GM23338 (cell line): ENCODE results near the gene NPEPL1. TPM values are rescaled to one million over a fixed set of nuclear protein-coding genes. Genes with fewer than 3 reads are reported as not detected.

Source experiments
- ATAC-seq: fragments of 200-7000 bp; cut with Tn5 transposase; 3 replicates; pipeline ENCODE4 v1.9.1; 2020
- DNase-seq: peaks from one replicate; pipeline ENCODE4 v3.0.0-alpha.2; 2015; ENCODE audit warnings: low spot score
- H2AFZ ChIP-seq: fragments of 200-600 bp; sonication (generic); 2 replicates; pipeline ENCODE4 v1.8.0; 2016; ENCODE audit warnings: antibody characterized with exemption, mild to moderate bottlenecking, moderate library complexity
- H3F3A ChIP-seq: fragments of 200-600 bp; sonication (generic); replicated peaks from 2 replicates; pipeline ENCODE4 v1.8.0; 2017; ENCODE audit warnings: antibody characterized with exemption, mixed run types, low read depth
- H3K27ac ChIP-seq: fragments of 200-600 bp; sonication (generic); 2 replicates; pipeline ENCODE4 v1.6.1; 2016; ENCODE audit warnings: low read depth
- H3K27me3 ChIP-seq: fragments of 200-600 bp; sonication (generic); 2 replicates; pipeline ENCODE4 v1.8.0; 2016; ENCODE audit warnings: mild to moderate bottlenecking, mixed run types, moderate library complexity; ENCODE audit not compliant: insufficient read depth
- H3K36me3 ChIP-seq: fragments of 200-600 bp; sonication (generic); 2 replicates; pipeline ENCODE4 v1.8.0; 2016; ENCODE audit warnings: mild to moderate bottlenecking; ENCODE audit not compliant: insufficient read depth
- H3K4me1 ChIP-seq: fragments of 200-600 bp; sonication (generic); 2 replicates; pipeline ENCODE4 v1.8.0; 2016; ENCODE audit warnings: mild to moderate bottlenecking, moderate library complexity; ENCODE audit not compliant: insufficient read depth
- H3K4me2 ChIP-seq: fragments of 200-600 bp; sonication (generic); 2 replicates; pipeline ENCODE4 v1.7.1; 2017; ENCODE audit warnings: mixed run types
- H3K4me3 ChIP-seq: fragments of 200-600 bp; sonication (generic); 2 replicates; pipeline ENCODE4 v1.6.1; 2016; ENCODE audit warnings: mixed run types
- H3K79me2 ChIP-seq: fragments of 200-600 bp; sonication (generic); replicated peaks from 2 replicates; pipeline ENCODE4 v1.8.0; 2017; ENCODE audit warnings: mild to moderate bottlenecking; ENCODE audit not compliant: insufficient read depth
- H3K9me2 ChIP-seq: fragments of 200-600 bp; sonication (generic); 2 replicates; pipeline ENCODE4 v1.8.0; 2017; ENCODE audit not compliant: insufficient read depth
- H4K20me1 ChIP-seq: fragments of 200-600 bp; sonication (generic); replicated peaks from 2 replicates; pipeline ENCODE4 v1.8.0; 2017; ENCODE audit warnings: mild to moderate bottlenecking; ENCODE audit not compliant: insufficient read depth
- H3K27ac Mint-ChIP-seq: 2 replicates; pipeline ENCODE4 v1.8.0; 2020; ENCODE audit warnings: inconsistent platforms, mild to moderate bottlenecking, moderate library complexity, mixed read lengths
- H3K27me3 Mint-ChIP-seq: 3 replicates; pipeline ENCODE4 v1.8.0; 2022; ENCODE audit warnings: low read depth, mild to moderate bottlenecking, moderate library complexity, mixed read lengths, inconsistent platforms; ENCODE audit not compliant: insufficient read depth, poor library complexity
- H3K36me3 Mint-ChIP-seq: 3 replicates; pipeline ENCODE4 v1.8.0; 2021; ENCODE audit warnings: low read depth, mild to moderate bottlenecking, inconsistent platforms, moderate library complexity, mixed read lengths
- H3K4me1 Mint-ChIP-seq: 3 replicates; pipeline ENCODE4 v1.8.0; 2020; ENCODE audit warnings: mild to moderate bottlenecking, inconsistent platforms, mixed read lengths
- H3K4me3 Mint-ChIP-seq: 3 replicates; pipeline ENCODE4 v1.8.0; 2021; ENCODE audit warnings: moderate library complexity, mild to moderate bottlenecking, inconsistent platforms, mixed read lengths
- H3K9me3 Mint-ChIP-seq: 3 replicates; pipeline ENCODE4 v1.8.0; 2020; ENCODE audit warnings: moderate library complexity, mild to moderate bottlenecking, inconsistent platforms, mixed read lengths
- CTCF ChIP-seq, 2 experiments: fragments of 200-600 bp in 1 of 2; sonication (generic) in 1 of 2; conservative IDR thresholded peaks; 2 replicates each; pipeline versions ENCODE4 v1.5.1 to v1.6.1; 2016 to 2017; ENCODE audit warnings: antibody characterized with exemption in 2 of 2, low read depth in 2 of 2, mild to moderate bottlenecking in 2 of 2, moderate library complexity in 1 of 2
- EZH2phosphoT487 ChIP-seq: fragments of 200-600 bp; sonication (generic); IDR thresholded peaks from one replicate; pipeline ENCODE4 v1.8.1; 2018; ENCODE audit warnings: antibody characterized with exemption; ENCODE audit not compliant: unreplicated experiment
- JUNB ChIP-seq: IDR thresholded peaks from one replicate; pipeline ENCODE4 v1.6.1; 2016; ENCODE audit warnings: antibody characterized with exemption; ENCODE audit not compliant: unreplicated experiment
- NANOG ChIP-seq: IDR thresholded peaks from 2 replicates; pipeline ENCODE4 v1.6.1; 2016; ENCODE audit warnings: antibody characterized with exemption, borderline replicate concordance
- POLR2AphosphoS5 ChIP-seq: IDR thresholded peaks from 2 replicates; pipeline ENCODE4 v1.6.1; 2016; ENCODE audit warnings: antibody characterized with exemption, low read depth
- ZNF462 ChIP-seq: fragments of 250-450 bp; sonication (Bioruptor Pico); IDR thresholded peaks from 2 replicates; pipeline ENCODE4 v1.5.0; 2020; ENCODE audit warnings: mild to moderate bottlenecking, moderate library complexity
- polyA plus RNA-seq: library from polyadenylated mRNA; unstranded; fragments of >200 nt; fragmentation: Nextera tagmentation; extraction: Ambion mirVana; gene quantifications from 2 replicates; pipeline ENCODE4 v1.2.1, GENCODE V29; 2016
- total RNA-seq: library from RNA; depleted of rRNA; stranded (reverse); fragments of >200 nt; shearing (Covaris generic); gene quantifications from 2 replicates; pipeline ENCODE4 v1.2.3, GENCODE V29; 2014

The NPEPL1 gene
- total and polyA plus RNA-seq, 2 experiments from 2014 or later = 23.5 to 30.0 TPM

- TF ChIP-seq ZNF462 (no peak), CTCF (conservative IDR thresholded peaks at IDR 0.05; ENCODE audit: low read depth in 2 of 2) (no peak), JUNB (no peak), POLR2AphosphoS5 (no peak)
Measured at GRCh38 chr20:58752565-58752964, 60.0 kb downstream of the NPEPL1 start (continued).

DNA sequence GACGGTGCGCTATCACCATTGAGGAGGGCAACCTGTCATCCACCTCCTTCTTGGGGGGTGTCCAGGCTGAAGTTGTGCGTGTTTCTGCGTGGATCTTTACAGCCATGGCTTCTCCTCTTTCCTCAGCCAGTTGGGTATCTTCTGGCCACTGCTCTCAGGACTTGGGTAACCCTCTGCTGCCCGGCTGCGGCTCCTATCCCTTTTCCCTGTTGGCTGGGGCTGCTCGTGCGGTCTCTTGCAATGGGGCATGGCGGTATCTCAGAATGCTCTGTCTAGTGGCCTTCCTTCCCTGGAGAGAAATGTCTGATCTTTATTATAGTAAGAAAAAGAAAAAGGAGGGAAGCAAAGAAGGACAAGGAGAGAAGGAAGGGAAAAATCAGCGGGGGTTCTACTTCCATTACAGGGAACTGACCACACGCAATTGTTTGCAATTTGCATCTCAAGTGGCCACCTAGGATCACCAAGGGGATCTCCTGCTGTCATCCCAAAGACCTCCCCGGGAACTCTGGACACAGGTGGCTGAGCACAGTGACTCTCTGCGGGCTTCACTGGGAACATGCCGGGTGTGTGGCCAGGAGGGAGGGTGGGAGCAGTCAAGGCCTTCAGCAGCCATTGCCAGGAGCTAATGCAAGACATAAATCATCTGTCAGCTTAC is 60.8 kb downstream of the NPEPL1 start:
- H3K27me3 Mint-ChIP-seq = peaks cover 24% of the 10 kb centered on the region
- peak; percentile 77 for TF ChIP-seq ZNF462
- TF ChIP-seq NANOG = peak; percentile 79; the same call in 1 of the 2 replicates
- TF ChIP-seq EZH2phosphoT487 = no peak

More for the DNA sequence above, 60.8 kb downstream of the NPEPL1 start:
- H3K4me3 Mint-ChIP-seq = no peak overlapping the region
- Histone ChIP-seq H3K4me1 (peaks cover 22% of the 10 kb centered on the region), H3F3A (peaks cover 6% of the 10 kb centered on the region; the same call in 1 of the 2 replicates), H3K79me2 (no peaks in the 10 kb centered on the region), H4K20me1 (no peaks in the 10 kb centered on the region), H3K4me2 (peak overlapping the region; percentile 49), H3K9me2 (peaks cover 22% of the 10 kb centered on the region; the same call in 1 of the 2 replicates), H2AFZ (no peak overlapping the region), H3K27me3 (peaks cover 3% of the 10 kb centered on the region; the same call in 1 of the 2 replicates), H3K36me3 (no peaks in the 10 kb centered on the region), H3K27ac (peak overlapping the region; percentile 64; the same call in 1 of the 2 replicates), H3K4me3 (no peak overlapping the region)
- H3K27ac Mint-ChIP-seq = no peak overlapping the region
- ATAC-seq (peak; percentile 92), DNase-seq (peak; percentile 70)
- peaks cover 40% of the 10 kb centered on the region for H3K4me1 Mint-ChIP-seq
- peaks cover 11% of the 10 kb centered on the region for H3K36me3 Mint-ChIP-seq
- H3K9me3 Mint-ChIP-seq = no peaks in the 10 kb centered on the region; the same call in 2 of the 3 replicates
